ENCODE measurements around the gene TMOD3. TPM values are rescaled to one million over a fixed set of nuclear protein-coding genes. Genes with fewer than 3 reads are reported as not detected.

The TMOD3 gene
- total and polyA plus RNA-seq, 2 of the 8 experiments (the other 6 are each of a cell fraction or from before 2014, with no cell fraction given) = 3.9 to 29.0 TPM

GRCh38 chr15:51938286-51938685 lies 108.8 kb downstream of the TMOD3 start:
- H2BK20ac ChIP-seq (ENCODE audit: low read length) = no peak overlapping the region
- H3K4me3 ChIP-seq (ENCODE audit: extremely low read depth in 1 of 4, insufficient read depth in 2 of 4, low read depth in 3 of 4, low read length in 4 of 4) = no peak overlapping the region
- no peaks in the 10 kb centered on the region for H3K23me2 ChIP-seq (ENCODE audit: low read depth, low read length)
- ChIA-PET POLR2A (ENCODE audit: partially characterized antibody) (interaction anchor here (1.1 kb wide), 1 partner anchor 33 kb away, joined by 3 read pairs; the partner anchor contains the start of gene LEO1), CTCF (ENCODE audit: partially characterized antibody) (interaction anchor here (1.0 kb wide), 1 partner anchor 12 kb away, joined by 3 read pairs; no protein-coding TSS in a partner anchor)
- H3K36me3 ChIP-seq (ENCODE audit: control insufficient read depth in 2 of 4, insufficient read depth in 4 of 4, low read length in 3 of 4) = peaks cover 0 to 12% (median 5%) of the 10 kb centered on the region in 4 experiments; a peak in 4 of 8 replicates
- whole genome bisulfite sequencing, 2 experiments (ENCODE audit: extremely low coverage in 1 of 2, insufficient coverage in 1 of 2, insufficient read length in 1 of 2, insufficient replicate concordance in 2 of 2, low coverage in 1 of 2, low lambda C conversion rate in 2 of 2, missing lambda C conversion rate in 1 of 2) = 92% methylated on average over 3 of the region's 3 CpGs; no CpG with 5 or more reads in 1 of the 2 experiments
- no peak overlapping the region for H3K18ac ChIP-seq (ENCODE audit: extremely low read depth, low read length)
- no peak overlapping the region for H4K8ac ChIP-seq (ENCODE audit: extremely low read depth, insufficient read depth, low read length)
- H2BK12ac ChIP-seq (ENCODE audit: low read depth, low read length) = no peak overlapping the region
- H3K14ac ChIP-seq (ENCODE audit: insufficient read length) = no peak overlapping the region
- H3K9me3 ChIP-seq (ENCODE audit: insufficient read depth in 2 of 2, low read depth in 1 of 2, low read length in 1 of 2) = no peaks in the 10 kb centered on the region
- H2BK5ac ChIP-seq (ENCODE audit: low read depth, low read length) = no peak overlapping the region
- no peaks in the 10 kb centered on the region for H3K4me1 ChIP-seq (replicated peaks in 1 of 4; ENCODE audit: control insufficient read depth in 3 of 4, insufficient read depth in 4 of 4, low read length in 3 of 4)
- no peak overlapping the region for H3K4ac ChIP-seq (replicated peaks; ENCODE audit: insufficient read length, low read depth, low read length)
- no peak overlapping the region for H2AFZ ChIP-seq (ENCODE audit: low read length)
- no peak overlapping the region for H2BK120ac ChIP-seq (replicated peaks; ENCODE audit: low read depth, low read length)
- H3K4me2 ChIP-seq (ENCODE audit: insufficient read depth in 1 of 2, low read depth in 2 of 2, low read length in 2 of 2) = no peak overlapping the region
- no peak overlapping the region for H3K9ac ChIP-seq (replicated peaks in 1 of 4; ENCODE audit: extremely low read depth in 1 of 4, low read depth in 3 of 4, low read length in 3 of 4)
- no peak overlapping the region for H3K27ac ChIP-seq (ENCODE audit: low read depth, low read length)
- H3K79me1 ChIP-seq (ENCODE audit: low read depth, low read length) = no peaks in the 10 kb centered on the region
- H4K5ac ChIP-seq (ENCODE audit: insufficient read length, low read depth, low read length) = no peak overlapping the region
- no peak for DNase-seq (ENCODE audit: low read depth in 1 of 2, low spot score in 2 of 2)
- H3K56ac ChIP-seq (replicated peaks; ENCODE audit: insufficient read length, low read depth, low read length) = no peak overlapping the region
- H4K20me1 ChIP-seq (replicated peaks in 1 of 2; ENCODE audit: control insufficient read depth in 1 of 2, insufficient read depth in 2 of 2, low read length in 2 of 2) = peaks cover 0 to 1% of the 10 kb centered on the region in 2 experiments
- no peak for FAIRE-seq
- no peak overlapping the region for H2AK5ac ChIP-seq (ENCODE audit: low read depth, low read length)
- no peaks in the 10 kb centered on the region for H3K27me3 ChIP-seq (replicated peaks in 1 of 4; ENCODE audit: control insufficient read depth in 3 of 4, extremely low read depth in 1 of 4, insufficient read depth in 3 of 4, low read length in 3 of 4)
- no peak overlapping the region for H4K91ac ChIP-seq (replicated peaks; ENCODE audit: insufficient read length, low read length)
- no peak overlapping the region for H3K23ac ChIP-seq (ENCODE audit: insufficient read length)
- no peak overlapping the region for H2BK15ac ChIP-seq (ENCODE audit: low read length)
- no peaks in the 10 kb centered on the region for H3K79me2 ChIP-seq (ENCODE audit: control insufficient read depth in 1 of 2, insufficient read depth in 2 of 2, low read length in 2 of 2)
- no peak for TF ChIP-seq CHD1 (IDR thresholded peaks at IDR 0.05; ENCODE audit: low read depth, low read length)
- TF ChIP-seq SP4 (IDR thresholded peaks at IDR 0.05; ENCODE audit: low read length) = no peak
